Peyer's patch (tissue), 4 donors: ENCODE measurements around the gene KIRREL3. TPM values are rescaled to one million over a fixed set of nuclear protein-coding genes. Genes with fewer than 3 reads are reported as not detected.
"Not testable (repeated sequence)": the region's sequence is repeated elsewhere in the genome, so short reads cannot be mapped to it uniquely, and the experiment has no call there.

ENCODE experiments used
- DNase-seq, 3 donors: peaks; one replicate each; pipeline ENCODE4 v3.0.0-alpha.2; 2017 to 2019
- H3K27ac ChIP-seq, 4 donors: fragments of 200-600 bp; sonication (generic); one replicate each; pipeline ENCODE4 v1.5.1; 2016 to 2019
- H3K27me3 ChIP-seq, 2 donors: fragments of 200-600 bp; sonication (generic); one replicate each; pipeline ENCODE4 v1.5.1; 2019
- H3K36me3 ChIP-seq, 3 donors: fragments of 200-600 bp; sonication (generic); one replicate each; pipeline ENCODE4 v1.5.1; 2016 to 2019
- H3K4me1 ChIP-seq, 4 donors: fragments of 200-600 bp; sonication (generic); one replicate each; pipeline ENCODE4 v1.5.1; 2016 to 2019
- H3K4me3 ChIP-seq, 4 donors: fragments of 200-600 bp; sonication (generic); 1 replicate in 3 of 4; 2 replicates in 1 of 4; pipeline ENCODE4 v1.5.1; 2016 to 2019; ENCODE audit warnings: mild to moderate bottlenecking in 1 of 4
- H3K9me3 ChIP-seq, 4 donors: fragments of 200-600 bp; sonication (generic); one replicate each; pipeline ENCODE4 v1.5.1; 2016 to 2019; ENCODE audit warnings: mild to moderate bottlenecking in 1 of 4
- CTCF ChIP-seq, 6 experiments: fragments of 450-650 bp in 4 of 6; fragments of 200-600 bp in 2 of 6; sonication (generic) in 1 of 6; IDR thresholded peaks; one replicate each; pipeline ENCODE4 v1.5.1; 2017 to 2019; ENCODE audit warnings: antibody characterized with exemption in 6 of 6, mild to moderate bottlenecking in 3 of 6, moderate library complexity in 1 of 6
- POLR2A ChIP-seq, 2 donors: fragments of 450-650 bp; IDR thresholded peaks; one replicate each; pipeline ENCODE4 v1.5.1; 2017; ENCODE audit warnings: antibody characterized with exemption in 2 of 2, mild to moderate bottlenecking in 2 of 2, moderate library complexity in 2 of 2
- total RNA-seq, 4 donors: library from RNA; depleted of rRNA; stranded (reverse); fragments of >200 nt; gene quantifications; one replicate each; pipeline ENCODE4 v1.1.0, GENCODE V29; 2016

The KIRREL3 gene
- total RNA-seq, 4 donors from 2014 or later: 0.83 TPM; not detected in 3

- Histone ChIP-seq H3K27me3 (no peaks in the 10 kb centered on the region), H3K9me3 (no peaks in the 10 kb centered on the region), H3K4me3 (no peak overlapping the region), H3K4me1 (no peaks in the 10 kb centered on the region), H3K36me3 (no peaks in the 10 kb centered on the region), H3K27ac (no peak overlapping the region)
- no peak for TF ChIP-seq POLR2A (IDR thresholded peaks at IDR 0.05)
- no peak for TF ChIP-seq CTCF (IDR thresholded peaks at IDR 0.05)
- no peak for DNase-seq
Observed at GRCh38 chr11:126956635-126957034, 43.9 kb downstream of the KIRREL3 start.

- not testable (repeated sequence) for H3K4me1 ChIP-seq, H3K4me3 ChIP-seq, H3K36me3 ChIP-seq, DNase-seq, H3K9me3 ChIP-seq, H3K27ac ChIP-seq, H3K27me3 ChIP-seq
Observed at GRCh38 chr11:126952533-126952932, 48.0 kb downstream of the KIRREL3 start.

- no peaks in the 10 kb centered on the region for H3K27me3 ChIP-seq
- no peak overlapping the region for H3K4me3 ChIP-seq
- no peak for DNase-seq
Observed at GRCh38 chr11:126951465-126951864, 49.1 kb downstream of the KIRREL3 start.

GRCh38 chr11:126949066-126949891, 51.3 kb downstream of the KIRREL3 start:
- Histone ChIP-seq H3K36me3 (no peaks in the 10 kb centered on the region), H3K4me3 (no peak overlapping the region), H3K9me3 (no peaks in the 10 kb centered on the region), H3K27ac (no peak overlapping the region), H3K4me1 (no peaks in the 10 kb centered on the region), H3K27me3 (no peaks in the 10 kb centered on the region)
- DNase-seq: no peak
- TF ChIP-seq POLR2A (IDR thresholded peaks at IDR 0.05) (no peak), CTCF (IDR thresholded peaks at IDR 0.05) (no peak)

More at GRCh38 chr11:126951465-126951864, 49.1 kb downstream of the KIRREL3 start:
- H3K9me3 ChIP-seq: no peaks in the 10 kb centered on the region
- no peaks in the 10 kb centered on the region for H3K4me1 ChIP-seq
- TF ChIP-seq CTCF (IDR thresholded peaks at IDR 0.05): no peak
- TF ChIP-seq POLR2A (IDR thresholded peaks at IDR 0.05): no peak
- H3K27ac ChIP-seq: no peak overlapping the region
- H3K36me3 ChIP-seq: no peaks in the 10 kb centered on the region

- TF ChIP-seq POLR2A (IDR thresholded peaks at IDR 0.05) (no peak), CTCF (IDR thresholded peaks at IDR 0.05) (no peak)
- Histone ChIP-seq H3K27ac (no peak overlapping the region), H3K27me3 (no peaks in the 10 kb centered on the region), H3K4me1 (no peaks in the 10 kb centered on the region), H3K36me3 (no peaks in the 10 kb centered on the region), H3K4me3 (no peak overlapping the region), H3K9me3 (no peaks in the 10 kb centered on the region)
- DNase-seq: no peak
Observed at GRCh38 chr11:126948563-126948962, 52.0 kb downstream of the KIRREL3 start.

GRCh38 chr11:126945319-126945718, 55.3 kb downstream of the KIRREL3 start:
- DNase-seq: no peak
- no peaks in the 10 kb centered on the region for H3K36me3 ChIP-seq
- TF ChIP-seq CTCF (IDR thresholded peaks at IDR 0.05): no peak
- TF ChIP-seq POLR2A (IDR thresholded peaks at IDR 0.05): no peak
- H3K4me3 ChIP-seq: no peak overlapping the region
- H3K4me1 ChIP-seq: no peaks in the 10 kb centered on the region
- H3K27me3 ChIP-seq: no peaks in the 10 kb centered on the region
- no peak overlapping the region for H3K27ac ChIP-seq
- no peaks in the 10 kb centered on the region for H3K9me3 ChIP-seq
